ENCODE measurements around the gene GNG3. TPM values are rescaled to one million over a fixed set of nuclear protein-coding genes. Genes with fewer than 3 reads are reported as not detected.

GNG3 gene
- total RNA-seq = not detected
- long read RNA-seq, partial matches to known transcripts = 0 of 3 reads
- long read RNA-seq, other reads (novel, unspliced or antisense) = 3 of 3 reads

DNA sequence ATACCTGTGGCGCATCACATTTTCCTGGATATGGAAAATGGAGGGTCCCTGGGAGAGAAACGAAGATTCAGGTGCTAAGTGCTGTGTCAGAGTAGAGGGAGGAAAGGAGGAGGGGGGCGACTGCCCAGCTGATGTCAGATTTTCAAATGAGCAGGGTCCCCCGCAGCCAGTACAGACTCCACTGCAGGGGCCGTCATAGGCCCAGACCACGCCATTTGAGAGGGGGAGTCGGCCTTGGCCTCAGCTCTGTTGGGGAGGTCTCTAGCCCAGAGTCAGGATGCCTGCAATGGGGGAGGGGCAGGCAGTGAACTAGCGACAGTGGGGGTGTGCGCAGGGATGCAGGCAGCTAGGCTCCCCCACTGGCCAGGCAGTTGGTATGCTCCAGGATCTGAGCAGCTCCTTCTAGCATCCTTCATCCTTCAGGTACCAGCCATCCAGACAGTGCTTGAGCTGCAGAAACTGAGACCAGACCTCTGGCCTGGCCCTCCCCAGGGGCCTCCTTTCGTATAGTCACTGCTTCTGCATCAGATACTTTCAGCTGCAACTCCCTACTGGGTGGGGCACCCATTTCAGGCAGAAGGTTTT, at the start of gene GNG3, which contains the start of gene BSCL2:
GNG3 (plus strand) TSS at position 400 of the 585 bp plus-strand sequence. CDS start 620 bp downstream, outside the sequence.
BSCL2 (minus strand) TSS at position 148 of the 585 bp plus-strand sequence. CDS start 229 bp downstream, outside the sequence.
- DNase-seq (no peak), ATAC-seq (no peak)
- intact Hi-C loops (cut with DNase I) = no loop called here
- Histone ChIP-seq H3K36me3 (peaks cover 21% of the 10 kb centered on the region), H3K4me1 (peaks cover 35% of the 10 kb centered on the region), H3K27ac (peak within 1 kb of the TSS; percentile 95), H3K9me3 (no peaks in the 10 kb centered on the region), H3K27me3 (ENCODE audit: low read depth) (no peaks in the 10 kb centered on the region), H3K4me3 (peak within 1 kb of the TSS; percentile 90)
- TF ChIP-seq, protein P1, sequence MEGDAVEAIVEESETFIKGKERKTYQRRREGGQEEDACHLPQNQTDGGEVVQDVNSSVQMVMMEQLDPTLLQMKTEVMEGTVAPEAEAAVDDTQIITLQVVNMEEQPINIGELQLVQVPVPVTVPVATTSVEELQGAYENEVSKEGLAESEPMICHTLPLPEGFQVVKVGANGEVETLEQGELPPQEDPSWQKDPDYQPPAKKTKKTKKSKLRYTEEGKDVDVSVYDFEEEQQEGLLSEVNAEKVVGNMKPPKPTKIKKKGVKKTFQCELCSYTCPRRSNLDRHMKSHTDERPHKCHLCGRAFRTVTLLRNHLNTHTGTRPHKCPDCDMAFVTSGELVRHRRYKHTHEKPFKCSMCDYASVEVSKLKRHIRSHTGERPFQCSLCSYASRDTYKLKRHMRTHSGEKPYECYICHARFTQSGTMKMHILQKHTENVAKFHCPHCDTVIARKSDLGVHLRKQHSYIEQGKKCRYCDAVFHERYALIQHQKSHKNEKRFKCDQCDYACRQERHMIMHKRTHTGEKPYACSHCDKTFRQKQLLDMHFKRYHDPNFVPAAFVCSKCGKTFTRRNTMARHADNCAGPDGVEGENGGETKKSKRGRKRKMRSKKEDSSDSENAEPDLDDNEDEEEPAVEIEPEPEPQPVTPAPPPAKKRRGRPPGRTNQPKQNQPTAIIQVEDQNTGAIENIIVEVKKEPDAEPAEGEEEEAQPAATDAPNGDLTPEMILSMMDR (IDR thresholded peaks at IDR 0.05) = no peak

DNA sequence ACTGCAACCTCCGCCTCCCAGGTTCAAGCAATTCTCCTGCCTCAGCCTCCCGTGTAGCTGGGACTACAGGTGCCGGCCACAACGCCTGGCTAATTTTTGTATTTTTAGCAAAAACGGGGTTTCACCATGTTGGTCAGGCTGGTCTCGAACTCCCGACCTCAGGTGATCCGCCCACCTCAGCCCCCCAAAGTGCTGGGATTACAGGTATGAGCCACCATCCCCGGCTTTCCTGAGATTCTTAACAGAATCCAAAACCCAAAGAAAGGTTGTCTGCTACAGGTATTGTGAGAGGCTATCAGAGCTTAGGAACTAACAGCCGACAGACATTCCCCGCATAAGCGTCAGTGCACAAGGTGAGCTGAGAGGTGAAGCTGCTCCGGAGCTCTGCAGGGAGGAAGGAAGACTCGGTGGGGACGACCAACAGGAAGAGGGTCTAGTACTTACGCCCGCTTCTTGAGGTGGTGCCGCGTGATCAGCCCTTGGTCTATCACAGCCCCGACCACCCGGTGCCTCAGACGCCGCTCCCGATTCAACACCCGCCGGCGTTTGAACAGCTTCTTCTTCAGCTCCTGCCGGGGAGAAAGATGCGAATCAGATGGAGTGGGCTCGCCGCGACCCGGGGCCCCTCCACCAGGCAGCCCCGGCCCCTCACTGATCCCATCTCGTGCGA, 42.9 kb upstream of the GNG3 start:
- Histone ChIP-seq H3K4me3 (peak overlapping the region; percentile 92), H3K27ac (peak overlapping the region; percentile 91), H3K4me1 (peaks cover 39% of the 10 kb centered on the region), H3K9me3 (no peaks in the 10 kb centered on the region), H3K27me3 (ENCODE audit: low read depth) (no peaks in the 10 kb centered on the region), H3K36me3 (peaks cover 32% of the 10 kb centered on the region)
- intact Hi-C loops (cut with DNase I) = no loop called here
- peak; percentile 67 for DNase-seq
- peak; percentile 67 to 72 for ATAC-seq
- TF ChIP-seq, protein P1 (IDR thresholded peaks at IDR 0.05) = no peak

DNA sequence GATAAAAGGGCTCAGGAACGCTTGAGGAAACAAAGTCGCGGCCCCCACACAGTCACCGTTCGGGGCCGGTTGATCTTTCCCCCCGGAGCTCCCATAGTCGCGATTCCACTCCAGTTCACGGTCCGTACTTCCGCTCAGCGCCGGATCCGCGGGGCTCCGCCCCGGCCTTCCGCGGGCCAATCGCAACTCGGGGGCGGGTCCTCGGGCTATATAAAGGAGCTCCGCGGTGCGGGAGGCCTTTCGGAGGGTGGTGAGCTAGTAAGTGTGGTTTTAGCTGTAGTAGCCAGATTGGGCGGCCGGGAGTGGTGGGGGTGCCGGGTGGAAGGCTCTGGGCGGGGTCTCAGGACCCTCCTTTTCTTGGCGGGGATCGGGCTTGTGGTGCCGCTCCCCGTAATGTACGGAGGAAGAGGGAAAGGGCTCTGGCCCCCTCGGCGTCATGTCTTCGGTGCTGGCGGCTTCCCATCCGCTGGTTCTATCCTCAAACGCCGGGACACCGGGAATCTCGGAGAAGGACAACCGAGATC, 42.3 kb upstream of the GNG3 start, which contains the start of the genes C11orf98 and CSKMT:
C11orf98 (minus strand) TSS at position 136 of the 524 bp plus-strand sequence; CDS start at position 95, 41 bp downstream.
CSKMT (plus strand) TSS at position 238 of the 524 bp plus-strand sequence. CDS start 568 bp downstream, outside the sequence.
- H3K4me3 ChIP-seq = peak within 1 kb of the TSS; percentile 92
- no peaks in the 10 kb centered on the region for H3K27me3 ChIP-seq (ENCODE audit: low read depth)
- DNase-seq (peak; percentile 95), ATAC-seq (peak; percentile 99)
- peaks cover 43% of the 10 kb centered on the region for H3K4me1 ChIP-seq
- intact Hi-C loops (cut with DNase I) = no loop called here
- H3K36me3 ChIP-seq = peaks cover 32% of the 10 kb centered on the region
- H3K27ac ChIP-seq = peak within 1 kb of the TSS; percentile 91
- no peaks in the 10 kb centered on the region for H3K9me3 ChIP-seq
- TF ChIP-seq, protein P1 (IDR thresholded peaks at IDR 0.05) = no peak

- H3K4me1 ChIP-seq = peaks cover 49% of the 10 kb centered on the region
Observed at GRCh38 chr11:62665599-62666258, 41.7 kb upstream of the GNG3 start.

More at GRCh38 chr11:62665599-62666258, 41.7 kb upstream of the GNG3 start:
- Histone ChIP-seq H3K27me3 (ENCODE audit: low read depth) (no peaks in the 10 kb centered on the region), H3K9me3 (no peaks in the 10 kb centered on the region), H3K36me3 (peaks cover 32% of the 10 kb centered on the region), H3K27ac (peak overlapping the region; percentile 91), H3K4me3 (peak overlapping the region; percentile 92)
- intact Hi-C loops (cut with DNase I) = no loop called here
- ATAC-seq (peak; percentile 62 to 63), DNase-seq (peak; percentile 66)
- TF ChIP-seq, protein P1 (IDR thresholded peaks at IDR 0.05) = no peak
